DMS53 treated with DMSO at 0.1 percent for 48 hours (cell line): ENCODE results near the gene PLEKHG7.
A peak's percentile ranks its signal among the peaks of the same experiment; 100 is the strongest.
"Not testable (repeated sequence)": the region's sequence is repeated elsewhere in the genome, so short reads cannot be mapped to it uniquely, and the experiment has no call there.

Experiments
- DNase-seq: peaks from one replicate; lab custom pipeline; 2025; ENCODE audit not compliant: unreplicated experiment; lab: John Stamatoyannopoulos, UW

PLEKHG7 gene, protein sequence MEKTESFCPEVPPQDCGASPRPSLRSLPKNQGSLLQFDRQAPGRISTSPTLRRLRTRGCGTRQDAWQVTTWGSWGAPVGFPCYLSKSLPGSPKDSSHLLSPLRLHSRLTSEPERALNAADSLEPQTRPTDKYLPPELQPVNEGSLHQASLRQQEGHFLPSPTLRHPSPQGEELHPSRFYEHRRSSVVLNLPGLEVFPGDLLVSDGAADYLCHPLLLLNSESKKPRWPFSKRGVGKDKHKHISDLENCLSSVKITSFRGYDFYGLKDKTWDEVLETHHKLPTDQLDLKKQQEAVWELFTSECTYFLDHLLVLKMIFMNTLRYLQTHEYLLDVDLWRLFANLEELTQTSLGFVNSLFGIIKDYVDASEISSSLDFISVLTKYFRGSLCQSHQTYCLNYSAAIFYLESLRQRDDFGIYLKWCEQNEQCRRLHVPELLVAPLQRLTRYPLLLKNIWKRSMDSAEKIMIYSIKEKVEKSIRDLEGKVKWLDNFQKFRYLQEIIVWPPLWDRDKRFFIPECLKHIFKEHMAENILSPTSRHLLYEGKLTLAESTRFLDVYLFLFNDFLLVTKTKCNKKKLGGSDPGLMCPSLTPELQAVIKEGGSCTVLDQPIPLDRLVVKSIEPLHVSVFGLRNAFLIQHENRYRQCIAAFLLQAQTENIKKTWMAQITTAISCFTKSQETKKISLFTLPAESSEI

DNA sequence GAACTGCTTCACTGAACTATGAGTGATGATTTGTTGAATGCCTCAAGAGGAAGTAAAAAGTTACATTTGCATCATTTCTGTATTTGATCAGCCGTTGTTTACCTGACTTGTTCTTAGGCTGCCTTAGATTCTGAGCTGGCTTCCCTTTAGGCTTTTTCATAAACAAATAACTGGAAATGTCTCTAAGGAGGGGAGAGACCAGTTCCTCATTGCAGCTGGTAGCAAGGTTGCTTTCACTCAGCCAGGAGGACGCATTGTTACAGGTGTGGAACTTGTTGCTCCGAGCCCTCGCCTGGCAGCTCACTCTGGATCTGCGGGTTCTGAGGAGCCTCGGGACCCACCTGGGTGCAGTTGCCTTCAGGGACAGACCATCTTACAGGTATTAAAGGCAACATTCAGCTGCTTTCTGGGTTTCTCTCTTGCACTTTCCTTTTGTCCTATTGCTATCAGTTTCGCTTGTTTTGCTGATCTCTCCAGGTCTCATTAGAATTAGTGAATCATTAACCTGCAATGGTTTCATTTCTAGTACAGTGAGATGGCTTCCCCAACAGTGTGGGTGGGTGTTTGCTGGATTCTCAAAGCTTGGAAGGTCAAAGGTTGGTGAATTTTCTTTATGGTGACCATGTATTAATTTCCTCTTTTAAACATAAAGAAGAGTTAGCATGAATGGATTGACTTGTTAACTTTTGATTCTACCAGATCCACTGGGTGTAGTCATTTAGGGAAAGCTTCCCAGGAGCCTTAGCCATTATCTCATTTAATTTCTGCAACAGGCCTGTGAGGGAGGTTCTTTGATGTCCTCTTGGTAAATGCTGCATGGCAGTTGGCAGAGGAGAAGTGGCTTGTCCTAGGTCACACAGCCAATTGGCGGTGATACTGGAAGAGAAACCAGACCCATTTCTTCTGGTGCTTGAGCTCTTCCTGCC is at the start of gene PLEKHG7:
Gene PLEKHG7 (plus strand): TSS at position 236 of the 926 bp plus-strand sequence. CDS start 3,643 bp downstream, outside the sequence.
- peak; percentile 90 for DNase-seq

DNA sequence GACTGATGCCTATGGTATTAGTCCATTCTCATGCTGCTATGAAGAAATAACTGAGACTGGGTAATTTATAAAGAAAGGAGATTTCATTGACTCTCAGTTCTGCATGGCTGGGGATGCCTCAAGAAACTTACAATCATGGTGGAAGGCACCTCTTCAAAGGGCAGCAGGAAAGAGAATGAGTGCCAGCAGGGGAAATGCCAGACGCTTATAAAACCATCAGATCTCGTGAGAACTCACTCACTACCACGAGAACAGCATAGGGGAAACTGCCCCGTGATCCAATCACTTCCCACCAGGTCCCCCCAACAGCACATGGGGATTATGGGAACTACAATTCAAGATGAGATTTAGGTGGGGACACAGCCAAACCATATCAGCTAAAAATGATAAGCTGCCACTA is 48.5 kb upstream of the PLEKHG7 start:
- DNase-seq, result not testable (repeated sequence)

DNA sequence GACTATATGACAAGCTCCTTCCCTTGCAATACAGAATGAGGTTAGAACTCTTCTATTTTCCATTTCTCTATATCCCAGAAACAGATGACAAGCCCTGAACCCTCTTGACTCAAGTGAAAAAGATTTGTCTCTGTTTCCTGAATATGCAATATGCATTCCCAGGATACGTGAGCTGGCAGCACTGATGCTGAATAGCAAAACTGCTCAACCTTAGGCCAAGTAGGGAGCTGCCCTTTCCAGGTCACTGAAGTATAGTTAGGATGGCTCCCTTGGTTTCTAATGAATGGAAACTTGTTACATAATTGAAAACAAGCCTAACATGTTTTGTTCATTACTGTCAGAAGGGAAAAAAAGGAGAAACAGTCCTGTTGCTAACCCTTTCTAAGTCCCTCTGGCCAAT is 47.9 kb upstream of the PLEKHG7 start:
- no peak for DNase-seq

DNA sequence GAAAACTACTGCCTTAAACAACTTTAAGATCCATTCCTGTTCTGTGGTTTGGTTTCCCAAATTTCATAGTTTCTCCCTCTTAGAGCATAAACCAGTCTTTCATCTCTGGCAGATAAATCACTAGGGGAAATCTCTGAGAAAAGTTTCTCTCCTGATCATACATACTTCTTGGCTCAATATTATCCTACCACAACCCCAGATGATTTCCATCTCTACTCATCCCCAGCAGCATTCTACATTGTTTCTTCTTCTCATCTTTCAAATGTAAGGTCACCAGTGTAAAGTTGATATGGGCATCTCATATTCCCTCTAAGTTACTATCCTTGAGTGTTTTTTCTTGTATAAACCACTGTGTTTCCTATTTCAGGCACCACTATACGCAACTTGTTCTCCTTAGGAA is 45.9 kb upstream of the PLEKHG7 start:
- DNase-seq, result no peak

DNA sequence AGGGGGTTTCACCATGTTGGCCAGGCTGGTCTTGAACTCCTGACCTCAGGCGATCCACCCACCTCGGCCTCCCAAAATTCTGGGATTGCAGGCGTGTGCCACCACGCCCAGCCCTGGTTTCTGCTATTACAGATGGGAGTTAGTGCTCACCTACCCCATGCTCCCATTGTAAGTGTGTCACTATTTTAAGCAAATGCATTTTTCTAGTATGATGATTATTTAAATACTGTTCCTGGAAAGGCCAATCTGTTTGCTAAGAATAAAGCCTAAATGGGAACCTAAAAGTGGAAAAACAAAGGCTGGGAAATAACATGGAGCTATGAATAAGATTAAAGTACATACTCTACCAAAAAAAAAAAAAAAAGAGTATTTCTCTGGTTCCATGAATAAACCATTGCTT is 45.0 kb upstream of the PLEKHG7 start:
- no peak for DNase-seq

DNA sequence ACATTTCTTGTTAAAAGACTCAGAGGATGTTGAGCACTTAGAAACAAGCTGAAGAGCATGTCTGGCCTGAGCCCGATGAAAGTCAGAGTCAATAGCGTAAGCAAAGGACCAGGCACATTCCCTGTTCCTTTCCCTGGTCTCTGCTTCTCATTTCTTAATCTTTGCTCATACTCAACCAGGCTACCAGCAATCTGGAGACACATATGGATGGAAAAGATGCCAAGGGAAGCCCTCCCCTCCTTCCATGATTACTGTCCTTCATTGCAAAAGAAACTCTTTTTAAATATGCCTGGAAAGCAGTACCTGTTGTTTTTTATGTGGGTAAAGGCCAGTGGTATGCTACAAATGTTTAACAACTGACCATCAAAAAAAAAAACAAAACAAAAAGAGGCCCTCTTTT is 44.2 kb upstream of the PLEKHG7 start:
- DNase-seq, result no peak

DNA sequence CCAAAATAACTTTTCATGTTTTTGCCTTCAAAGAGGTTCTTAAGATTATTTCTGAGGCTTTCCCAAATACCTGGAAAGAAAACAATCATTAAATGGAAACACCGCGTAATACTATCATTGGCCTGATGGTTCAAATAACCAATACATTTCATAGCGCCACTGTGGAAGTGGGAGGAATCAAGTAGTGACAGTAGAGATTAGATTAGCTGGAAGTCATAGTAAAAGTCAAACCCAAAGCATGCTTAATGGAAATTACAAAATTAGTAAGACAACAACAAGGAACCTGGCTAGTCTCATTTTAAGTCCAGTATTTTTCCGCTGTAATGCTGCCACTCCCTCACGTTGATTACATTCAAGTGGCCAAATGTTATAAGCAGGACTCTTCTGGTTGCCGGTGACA is 41.5 kb upstream of the PLEKHG7 start:
- DNase-seq, result no peak

DNA sequence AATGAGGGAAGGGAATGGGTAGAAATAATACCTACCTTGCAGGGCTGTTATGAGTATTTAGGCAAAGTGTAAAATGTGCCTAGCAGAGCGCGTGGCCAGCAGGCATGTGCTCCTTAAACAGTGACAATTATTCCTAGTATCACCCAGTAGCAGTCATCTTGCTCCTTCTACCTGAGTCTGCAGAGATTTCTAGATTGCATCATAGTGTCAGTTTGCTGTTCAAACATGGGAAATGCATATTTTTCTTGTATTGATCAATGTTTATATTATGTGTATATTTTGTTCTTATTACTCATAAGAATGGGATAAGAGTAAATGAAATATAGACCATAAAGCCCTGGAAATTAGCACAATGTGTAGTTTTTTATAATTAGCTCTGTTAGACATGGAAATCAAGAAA is 37.3 kb upstream of the PLEKHG7 start:
- DNase-seq, result no peak

DNA sequence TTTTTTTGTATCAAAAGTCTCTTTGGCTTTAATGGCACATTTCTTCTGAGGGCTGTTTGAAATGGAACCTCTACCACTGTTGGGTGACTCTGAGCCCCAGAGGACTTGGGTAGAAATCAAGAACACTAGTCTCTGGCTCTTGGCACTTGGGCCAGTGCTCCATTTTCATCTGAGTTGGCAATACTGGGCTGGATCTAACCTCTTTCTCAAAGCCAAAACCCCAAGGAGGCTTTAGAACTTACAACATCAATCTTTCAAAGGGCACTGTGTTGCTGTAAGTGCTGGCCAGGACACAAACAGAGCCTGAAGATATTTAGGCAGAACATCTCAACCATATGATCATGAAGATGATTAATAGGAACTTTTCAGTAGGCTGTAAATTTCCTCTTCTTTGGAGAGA is 34.0 kb upstream of the PLEKHG7 start:
- no peak for DNase-seq

DNA sequence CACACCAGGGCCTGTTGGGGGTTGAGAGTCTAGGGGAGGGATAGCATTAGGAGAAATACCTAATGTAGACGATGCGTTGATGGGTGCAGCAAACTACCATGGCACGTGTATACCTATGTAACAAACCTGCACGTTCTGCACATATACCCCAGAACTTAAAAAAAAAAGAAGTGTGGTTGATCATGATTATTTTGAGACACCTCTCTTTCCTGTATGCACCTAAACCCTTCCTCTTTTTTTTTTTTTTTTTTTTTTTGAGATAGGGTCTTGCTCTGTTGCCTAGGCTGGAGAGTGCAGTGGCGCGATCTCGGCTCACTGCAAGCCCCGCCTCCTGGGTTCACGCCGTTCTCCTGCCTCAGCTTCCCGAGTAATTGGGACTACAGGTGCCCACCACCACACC is 31.3 kb upstream of the PLEKHG7 start:
- DNase-seq, result not testable (repeated sequence)

DNA sequence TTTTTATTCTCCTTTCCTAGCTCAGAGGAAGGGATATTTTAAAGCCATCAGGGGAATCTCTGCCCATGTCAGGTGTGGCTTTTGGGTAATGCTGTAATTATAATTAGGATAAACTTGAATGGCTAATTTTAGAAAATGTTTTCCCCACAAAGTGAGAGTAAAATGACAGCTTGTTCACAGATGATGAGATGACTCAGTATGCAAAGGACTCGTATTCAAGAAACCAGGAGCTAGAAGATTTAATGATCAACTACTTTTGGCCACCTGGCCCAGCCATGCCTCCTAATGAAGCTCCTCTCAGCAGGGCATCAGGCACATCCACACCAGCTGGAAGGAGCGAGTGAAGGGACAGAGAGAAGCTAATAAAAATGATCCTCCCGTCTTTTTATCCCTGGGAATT is 29.0 kb upstream of the PLEKHG7 start:
- DNase-seq, result no peak

DNA sequence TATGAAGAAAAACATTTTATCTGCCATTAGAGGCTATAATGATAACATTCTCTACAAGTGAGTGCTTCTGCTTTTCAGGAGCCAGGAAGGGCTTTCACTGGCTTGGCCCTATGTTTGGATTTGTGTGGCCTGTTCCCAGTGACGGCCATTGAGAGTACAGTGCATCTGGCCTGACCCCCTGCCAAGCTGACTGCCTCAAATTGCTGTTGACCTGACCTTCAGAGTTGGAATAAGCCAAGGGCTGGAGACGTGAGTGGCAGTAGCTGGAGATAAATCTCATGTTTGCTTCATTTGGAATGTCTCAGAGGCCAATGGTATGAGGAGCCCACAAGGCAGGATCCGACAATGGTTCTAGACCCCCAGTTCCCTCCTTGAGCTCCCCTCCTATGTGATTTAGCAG is 28.3 kb upstream of the PLEKHG7 start:
- no peak for DNase-seq

DNA sequence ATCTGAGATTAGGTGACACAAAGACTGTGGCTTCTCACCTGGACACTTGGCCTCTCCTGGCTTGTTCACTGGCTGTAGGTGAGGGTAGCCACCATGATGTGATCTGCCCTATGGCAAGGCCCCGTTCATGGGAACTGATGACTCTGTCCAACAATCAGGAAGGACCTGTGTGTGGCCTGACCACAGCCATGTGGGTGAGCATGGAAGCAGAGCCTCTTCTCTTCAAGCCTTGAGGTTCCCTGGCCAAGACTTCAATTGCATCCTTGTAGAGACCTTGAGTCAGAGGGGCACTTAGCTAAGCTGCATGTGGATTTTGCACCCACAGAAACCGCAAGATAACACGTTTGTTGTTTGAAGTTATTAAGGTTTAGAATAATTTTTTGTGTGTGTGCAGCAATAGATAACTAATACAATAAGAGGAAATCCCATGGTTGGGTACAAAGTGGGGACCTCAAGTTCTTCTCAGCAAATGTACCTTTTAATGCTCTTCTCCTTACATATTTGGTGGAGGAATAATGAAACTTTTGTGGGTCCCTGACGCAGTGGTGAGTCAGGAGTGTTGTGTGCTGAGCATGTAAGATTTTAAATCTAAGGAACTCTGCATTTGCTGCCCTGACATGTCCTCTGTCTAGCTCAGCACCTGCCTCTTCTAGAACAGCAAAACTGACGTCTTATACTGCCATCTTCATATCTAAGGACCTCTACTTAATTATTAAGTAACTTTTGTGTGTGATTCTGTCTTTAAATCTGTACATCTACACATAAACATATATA is 27.5 kb upstream of the PLEKHG7 start:
- DNase-seq, result no peak

DNA sequence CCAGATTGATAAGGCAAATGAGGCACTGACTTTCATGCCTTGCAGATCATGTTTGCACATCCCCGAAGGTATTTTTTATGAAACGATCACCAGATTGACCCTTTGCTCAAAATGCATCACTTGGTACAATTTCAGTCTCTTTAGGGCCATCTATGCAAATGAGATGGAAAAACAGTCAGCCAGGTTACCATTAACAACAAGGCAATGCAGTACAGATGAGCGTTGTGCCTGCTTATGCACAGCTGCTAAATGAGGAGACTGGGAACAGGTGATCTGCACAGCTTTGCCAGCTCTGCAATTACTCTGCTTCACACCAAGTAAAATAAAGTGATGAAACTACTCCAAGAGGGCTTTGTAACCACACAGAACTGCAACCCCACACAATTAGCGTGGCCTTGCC is 26.1 kb upstream of the PLEKHG7 start:
- DNase-seq, result no peak

DNA sequence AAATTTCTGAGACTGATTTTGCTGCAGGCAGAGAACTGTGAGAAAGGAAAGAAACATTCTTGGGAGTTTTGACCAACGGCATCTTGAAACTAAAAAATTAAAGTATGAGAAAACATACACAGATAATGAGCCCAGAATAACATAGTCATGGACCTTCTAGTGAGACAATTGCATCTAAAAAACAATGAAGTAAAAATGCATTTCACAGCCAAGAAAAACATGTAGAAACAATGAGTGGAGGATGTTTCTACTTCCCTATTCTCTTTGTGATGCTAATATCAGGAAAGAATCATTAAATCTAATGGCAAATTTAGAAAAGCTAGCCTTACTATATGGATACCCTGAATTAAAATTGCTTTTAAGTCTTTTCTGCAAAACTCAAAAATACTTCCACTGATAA is 12.2 kb upstream of the PLEKHG7 start:
- DNase-seq, result no peak

DNA sequence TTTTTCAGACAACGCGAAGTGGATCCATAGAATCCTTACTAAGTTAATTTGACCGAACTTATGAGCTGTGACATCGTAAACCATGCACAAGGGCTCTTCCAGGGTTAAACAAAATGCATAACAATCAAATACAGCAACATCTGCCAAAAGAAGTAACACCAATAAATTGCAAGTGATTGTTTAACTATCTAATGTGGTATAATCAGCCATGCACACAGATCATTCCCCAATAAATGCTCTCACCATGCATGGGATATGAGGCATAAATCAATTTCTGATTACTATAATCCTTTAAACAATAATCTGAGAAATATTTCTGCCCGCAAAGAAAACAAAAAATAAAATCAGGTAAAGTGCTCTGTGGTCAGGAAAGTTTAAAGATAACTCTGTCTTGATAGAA is 7.7 kb upstream of the PLEKHG7 start:
- no peak for DNase-seq

DNA sequence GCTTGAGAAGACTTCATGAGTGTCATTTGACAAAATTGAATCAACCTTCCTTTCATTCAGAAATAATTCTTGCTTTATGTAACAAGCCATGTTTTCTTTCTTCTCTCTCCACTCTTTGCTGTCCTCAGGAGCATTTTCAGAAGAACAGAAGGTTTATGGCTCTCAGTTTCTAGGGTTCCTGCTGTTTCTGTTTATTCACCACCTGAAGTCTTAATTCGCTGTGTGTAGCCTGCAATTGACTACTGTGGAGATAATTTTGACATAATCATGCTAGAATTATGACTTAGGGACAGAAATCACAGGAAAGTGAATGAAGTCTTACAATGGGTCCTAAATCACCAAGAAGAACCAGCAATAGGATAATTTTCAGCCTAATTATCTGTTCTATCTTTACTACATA is 7.2 kb upstream of the PLEKHG7 start:
- no peak for DNase-seq

DNA sequence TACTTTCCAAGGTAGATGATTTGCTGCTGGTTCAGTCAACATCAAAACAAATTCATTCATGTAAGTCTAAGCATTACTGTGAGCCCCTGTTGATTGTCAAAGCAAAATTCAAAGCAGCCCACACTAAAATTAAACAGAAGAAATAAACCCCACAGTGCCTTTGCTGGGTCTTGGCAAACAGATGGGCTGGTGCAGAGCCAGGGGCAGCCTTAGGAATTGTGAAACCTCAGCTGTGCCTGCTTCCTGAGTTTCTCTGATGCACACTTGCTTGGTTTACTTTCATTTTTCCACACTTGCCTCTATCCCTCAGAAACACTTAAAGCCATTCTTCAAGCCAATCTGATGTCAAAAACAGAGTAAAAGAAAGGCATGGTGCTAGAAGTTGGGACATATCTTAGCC is 6.6 kb upstream of the PLEKHG7 start:
- DNase-seq, result no peak

DNA sequence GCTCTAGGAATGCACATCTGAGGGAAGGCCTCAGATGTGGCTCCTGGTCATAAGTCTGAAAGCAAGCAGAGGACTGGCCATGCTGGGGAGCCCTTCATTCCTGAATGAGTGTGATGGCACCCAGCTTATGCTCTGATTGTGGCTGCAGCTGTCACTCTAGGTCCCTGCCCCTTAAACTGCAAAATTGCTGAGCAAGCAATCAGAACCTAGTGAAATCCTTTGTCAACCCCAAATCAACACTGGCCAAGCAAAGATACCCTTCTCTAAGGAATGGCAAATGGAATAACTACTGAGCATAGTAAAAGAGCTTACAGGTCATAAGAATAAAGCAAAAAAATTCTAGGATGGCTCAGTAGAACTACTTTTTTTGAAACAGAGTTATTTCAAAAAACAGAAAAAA is 4.3 kb upstream of the PLEKHG7 start:
- DNase-seq, result no peak

DNA sequence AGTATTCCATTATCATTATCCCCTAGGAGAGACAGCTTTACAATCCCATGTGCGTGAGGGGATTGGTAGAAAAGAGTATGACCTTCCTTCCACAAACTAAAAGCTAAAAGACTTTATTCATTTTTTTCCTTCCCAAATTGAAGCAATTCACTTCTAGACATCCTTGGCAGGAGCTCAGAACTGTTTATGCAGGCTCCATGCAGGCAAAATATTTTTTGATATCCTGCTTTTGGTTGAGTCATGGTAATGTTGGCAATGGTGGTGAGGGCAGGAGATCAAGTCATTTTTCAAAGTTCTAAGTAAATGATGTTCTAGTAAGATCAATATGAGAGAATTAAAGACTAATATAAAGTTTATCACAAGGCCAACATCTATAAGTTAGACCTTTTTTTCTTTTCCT is 1.3 kb upstream of the PLEKHG7 start:
- DNase-seq, result no peak

DNA sequence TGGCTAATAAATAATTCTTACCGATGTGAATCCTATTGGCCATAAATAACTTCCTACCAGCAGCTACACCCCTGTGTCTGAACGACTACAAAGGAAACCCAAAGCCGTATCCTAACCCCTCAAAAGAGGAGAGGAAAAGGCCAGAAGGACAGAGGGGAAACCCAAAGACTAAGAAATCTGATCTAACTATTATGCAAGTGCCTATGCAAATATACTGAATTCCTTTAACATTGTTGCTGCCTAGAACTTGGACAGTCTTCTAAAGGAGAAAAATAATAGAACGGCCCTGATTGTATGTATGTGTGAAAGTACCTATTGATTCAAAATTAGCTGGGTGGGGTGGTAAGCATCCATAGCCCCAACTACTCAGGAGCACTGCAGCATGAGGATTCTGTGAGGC is 997 bp downstream of the PLEKHG7 start:
- DNase-seq, result no peak
